ENCODE measurements around the gene CREBBP. TPM values are rescaled to one million over a fixed set of nuclear protein-coding genes. Genes with fewer than 3 reads are reported as not detected.

The CREBBP gene
- total and polyA plus RNA-seq, 9 of the 15 experiments (the other 6 are each of a cell fraction or from before 2014, with no cell fraction given), result 0.70 to 24.8 (median 5.6) TPM

DNA sequence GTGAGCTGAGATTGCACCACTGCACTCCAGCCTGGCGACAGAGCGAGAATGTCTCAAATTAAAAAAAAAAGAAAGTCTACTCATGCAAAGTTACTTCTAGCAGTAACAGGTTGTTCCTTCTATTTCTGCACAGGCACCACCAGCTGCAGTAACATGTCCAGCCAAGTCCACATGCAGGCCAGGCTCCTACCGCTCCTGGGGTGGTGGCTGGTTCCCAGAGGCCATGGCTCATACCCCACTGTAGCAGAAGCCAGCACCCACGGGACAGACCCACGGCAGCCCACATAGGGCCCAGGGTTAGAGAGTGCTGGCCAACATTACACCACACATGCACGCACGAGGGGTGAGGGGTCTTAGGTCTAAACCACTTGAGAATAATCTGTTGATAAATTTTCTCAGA lies 136.5 kb downstream of the CREBBP start:
- H3K79me2 ChIP-seq (ENCODE audit: control insufficient read depth, insufficient read depth, low read length), result no peaks in the 10 kb centered on the region
- DNase-seq (ENCODE audit: extremely low read depth in 1 of 4, low spot score in 3 of 4) (no peak), ATAC-seq (no peak), FAIRE-seq (no peak)
- H3K27ac ChIP-seq (ENCODE audit: extremely low read depth, low read depth, low read length), result no peak overlapping the region
- 91% methylated on average over 7 of the region's 7 CpGs for WGBS (ENCODE audit: insufficient coverage, low coverage, missing lambda C conversion rate)
- H2AFZ ChIP-seq (ENCODE audit: low read depth, low read length), result no peak overlapping the region
- peaks cover 61% of the 10 kb centered on the region; the same call in 2 of the 3 replicates for H3K36me3 ChIP-seq (ENCODE audit: control insufficient read depth, insufficient read depth, low read length)
- in situ Hi-C loops (cut with MboI), result no loop called here
- no peaks in the 10 kb centered on the region for H4K20me1 ChIP-seq (replicated peaks; ENCODE audit: control insufficient read depth, insufficient read depth, low read length)
- BruUV-seq (replicated peaks), result no TSS peak
- H3K4me3 ChIP-seq, result no peak overlapping the region
- no peak overlapping the region for H3K9ac ChIP-seq (ENCODE audit: insufficient read depth in 1 of 2, low read depth in 2 of 2, low read length in 2 of 2)
- ChIA-PET POLR2A (interaction anchor here (0.9 kb wide), 2 partner anchors 10 to 11 kb away, joined by 3 to 5 read pairs; no protein-coding TSS in a partner anchor), CTCF (ENCODE audit: low intra/inter-chr PET ratio) (no interaction called here)
- no peaks in the 10 kb centered on the region for H3K27me3 ChIP-seq (ENCODE audit: control insufficient read depth in 2 of 2, insufficient read depth in 2 of 2, low read length in 2 of 2)
- no peaks in the 10 kb centered on the region for H3K4me1 ChIP-seq (replicated peaks in 1 of 2; ENCODE audit: control insufficient read depth in 2 of 2, insufficient read depth in 2 of 2, low read length in 2 of 2)
- H3K9me3 ChIP-seq (replicated peaks; ENCODE audit: control insufficient read depth, insufficient read depth, low read depth, low read length), result no peaks in the 10 kb centered on the region
- no peak overlapping the region for H3K4me2 ChIP-seq (ENCODE audit: insufficient read depth, low read length)
- no peaks in the 10 kb centered on the region for H3K9me1 ChIP-seq (ENCODE audit: control insufficient read depth, insufficient read depth, low read length)
- intact Hi-C loops (cut with micrococcal nuclease), result no loop called here
- no peak for TF ChIP-seq PURB (CRISPR knock-in tag; IDR thresholded peaks at IDR 0.05; ENCODE audit: low read depth)
- no peak for TF ChIP-seq SMARCB1 (IDR thresholded peaks at IDR 0.05; ENCODE audit: insufficient read length, low read depth)
- no peak for TF ChIP-seq SPI1 (IDR thresholded peaks at IDR 0.05; ENCODE audit: borderline replicate concordance, low read depth, low read length)
- no peak for TF ChIP-seq TCF7L2 (IDR thresholded peaks at IDR 0.05; ENCODE audit: low read depth, low read length)
- no peak for TF ChIP-seq BMI1 (IDR thresholded peaks at IDR 0.05; ENCODE audit: low read length)
- TF ChIP-seq, protein P1, sequence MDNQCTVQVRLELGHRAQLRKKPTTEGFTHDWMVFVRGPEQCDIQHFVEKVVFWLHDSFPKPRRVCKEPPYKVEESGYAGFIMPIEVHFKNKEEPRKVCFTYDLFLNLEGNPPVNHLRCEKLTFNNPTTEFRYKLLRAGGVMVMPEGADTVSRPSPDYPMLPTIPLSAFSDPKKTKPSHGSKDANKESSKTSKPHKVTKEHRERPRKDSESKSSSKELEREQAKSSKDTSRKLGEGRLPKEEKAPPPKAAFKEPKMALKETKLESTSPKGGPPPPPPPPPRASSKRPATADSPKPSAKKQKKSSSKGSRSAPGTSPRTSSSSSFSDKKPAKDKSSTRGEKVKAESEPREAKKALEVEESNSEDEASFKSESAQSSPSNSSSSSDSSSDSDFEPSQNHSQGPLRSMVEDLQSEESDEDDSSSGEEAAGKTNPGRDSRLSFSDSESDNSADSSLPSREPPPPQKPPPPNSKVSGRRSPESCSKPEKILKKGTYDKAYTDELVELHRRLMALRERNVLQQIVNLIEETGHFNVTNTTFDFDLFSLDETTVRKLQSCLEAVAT (IDR thresholded peaks at IDR 0.05), result no peak
- no peak for TF ChIP-seq EWSR1 (IDR thresholded peaks at IDR 0.05; ENCODE audit: borderline replicate concordance, low read depth, partially characterized antibody)
- no peak for TF ChIP-seq RERE (CRISPR knock-in tag; IDR thresholded peaks at IDR 0.05; ENCODE audit: borderline replicate concordance)
- no peak for TF ChIP-seq ILK (tag; IDR thresholded peaks at IDR 0.05; ENCODE audit: borderline replicate concordance, low read depth)
- TF ChIP-seq AFF1 (IDR thresholded peaks at IDR 0.05; ENCODE audit: low read depth in 1 of 2, partially characterized antibody in 2 of 2), result no peak
- TF ChIP-seq NCOA1 (IDR thresholded peaks at IDR 0.05; ENCODE audit: low read depth), result no peak
- TF ChIP-seq HEY1 (CRISPR knock-in tag; IDR thresholded peaks at IDR 0.05; ENCODE audit: borderline replicate concordance), result no peak

Data from K562 (cell line).